Stimulated activated CD4-positive, alpha-beta T cell treated with anti-CD3 and anti-CD28 coated beads, Interleukin-15, amount 100 ng/mL, for 24 hours (primary cell): Measurements from ENCODE around the gene CYP4A22.
"Not testable (repeated sequence)": the region's sequence is repeated elsewhere in the genome, so short reads cannot be mapped to it uniquely, and the experiment has no call there.

ENCODE experiments used
- DNase-seq: peaks from one replicate; pipeline ENCODE4 v3.0.0-alpha.2; 2020

CYP4A22 gene

GRCh38 chr1:47186267-47187185 lies 49.3 kb downstream of the CYP4A22 start:
- DNase-seq: no peak

DNA sequence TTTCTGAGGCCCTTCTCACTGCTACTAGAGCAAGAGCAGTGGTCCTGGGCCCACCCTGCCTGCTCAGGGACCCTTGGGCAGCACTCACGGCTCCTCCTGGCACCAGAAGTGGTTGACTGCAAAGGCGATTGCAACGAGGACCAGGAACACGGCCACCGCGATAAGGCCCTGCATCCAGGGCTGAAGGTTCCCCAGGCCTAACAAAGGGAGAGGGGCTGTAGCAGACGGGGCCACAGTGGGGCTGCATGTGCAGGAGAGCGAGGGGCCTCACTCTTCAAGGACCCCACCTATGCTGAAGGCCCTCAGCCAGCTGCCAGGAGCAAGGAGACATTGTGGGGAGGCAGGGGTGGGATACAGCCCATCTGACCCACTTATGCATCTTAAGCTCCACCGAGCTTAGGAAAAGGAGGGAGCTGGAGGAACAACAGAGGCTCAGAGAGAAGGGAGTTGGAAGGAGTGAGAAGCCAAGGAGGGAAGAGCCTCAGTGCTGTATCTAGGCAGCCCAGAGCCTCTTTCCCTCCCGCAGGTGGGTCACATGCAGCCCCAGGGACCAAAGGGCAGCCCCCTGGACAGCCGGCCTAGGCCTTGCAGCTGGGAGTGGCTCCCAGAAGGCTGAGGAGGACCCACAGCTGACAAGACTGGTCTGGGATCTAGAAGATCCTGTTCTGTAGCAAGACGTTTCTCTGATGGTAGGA lies 50.1 kb downstream of the CYP4A22 start:
- DNase-seq: no peak

DNA sequence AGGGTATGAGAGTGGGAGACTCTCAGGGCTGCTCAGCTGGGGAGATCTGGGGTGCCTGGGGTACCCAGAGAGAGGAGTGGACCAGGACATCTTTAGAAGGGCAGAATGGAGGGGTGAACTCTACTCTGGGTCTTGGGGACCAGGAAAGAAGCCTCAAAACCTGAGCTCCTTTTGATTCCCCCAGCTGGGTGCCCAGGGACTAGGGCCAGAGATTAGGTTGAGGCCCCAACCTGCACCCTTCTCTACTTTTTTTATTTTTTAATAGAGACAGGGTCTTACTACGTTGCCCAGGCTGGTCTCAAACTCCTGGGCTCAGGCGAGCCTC lies 50.6 kb downstream of the CYP4A22 start:
- no peak for DNase-seq

DNA sequence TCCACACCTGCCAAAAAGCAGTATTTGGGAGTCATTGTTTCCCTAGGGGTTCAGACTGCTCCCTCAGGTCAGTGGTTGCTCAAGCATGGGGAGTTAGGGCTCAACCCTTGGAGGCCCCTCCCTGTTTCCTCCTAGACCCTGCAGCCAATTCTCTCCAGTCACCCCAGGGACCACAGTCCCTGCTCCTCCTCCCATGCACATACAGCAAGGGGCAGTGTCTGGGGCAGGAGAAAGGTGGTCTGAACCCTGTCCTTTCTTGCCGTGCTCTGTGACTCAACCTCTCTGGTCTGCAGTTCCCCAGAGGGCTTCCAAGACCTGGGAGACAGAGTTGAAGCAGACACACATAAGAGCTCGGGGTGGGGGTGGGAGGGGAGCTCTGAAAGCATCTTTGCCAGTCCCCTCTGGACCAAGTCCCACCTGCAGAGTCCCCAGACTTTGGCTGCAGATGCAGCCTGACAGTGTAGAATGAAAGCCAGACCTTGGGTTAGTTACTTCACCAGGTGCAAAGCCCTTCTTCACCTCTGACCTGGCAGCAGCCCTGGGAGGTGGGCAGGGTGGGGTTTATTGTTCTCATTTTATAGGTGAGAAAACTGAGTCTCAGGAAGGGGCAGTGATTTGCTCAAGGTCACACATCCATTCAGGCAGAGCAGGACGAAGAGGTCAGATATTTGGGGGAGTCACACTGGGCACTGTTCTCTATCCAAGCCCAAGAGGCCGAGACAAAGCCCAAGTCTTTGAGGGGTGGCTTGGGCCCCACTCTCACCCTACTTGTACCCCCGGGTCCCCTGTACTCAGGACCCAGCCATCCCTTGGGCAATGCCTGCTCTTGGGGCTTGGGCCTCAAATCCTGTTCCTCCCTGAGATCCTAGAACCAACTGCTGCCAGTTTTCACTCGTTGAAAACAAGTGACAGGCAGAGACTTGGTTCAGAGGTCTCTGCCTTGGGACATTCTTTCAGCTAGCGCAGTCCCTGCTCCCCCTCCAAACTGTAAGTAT lies 51.8 kb downstream of the CYP4A22 start:
- DNase-seq: no peak

- DNase-seq: no peak
Measured at GRCh38 chr1:47189844-47190508, 52.7 kb downstream of the CYP4A22 start, which contains the start of gene PDZK1IP1. Gene PDZK1IP1, minus strand, starts transcription at chr1:47190036. Its CDS starts 104 bp downstream, at chr1:47189932.

- DNase-seq: no peak
Measured at GRCh38 chr1:47190509-47190855, 53.2 kb downstream of the CYP4A22 start.

GRCh38 chr1:47190857-47191256 lies 53.6 kb downstream of the CYP4A22 start:
- no peak for DNase-seq

- no peak for DNase-seq
Measured at GRCh38 chr1:47191940-47192457, 54.8 kb downstream of the CYP4A22 start.

- DNase-seq: peak; percentile 76
Measured at GRCh38 chr1:47192458-47193384, 55.5 kb downstream of the CYP4A22 start.

- DNase-seq: not testable (repeated sequence)
Measured at GRCh38 chr1:47193496-47193895, 56.3 kb downstream of the CYP4A22 start.

- no peak for DNase-seq
Measured at GRCh38 chr1:47194311-47194710, 57.1 kb downstream of the CYP4A22 start.

GRCh38 chr1:47195981-47196380 lies 58.7 kb downstream of the CYP4A22 start:
- DNase-seq: not testable (repeated sequence)

GRCh38 chr1:47196622-47197021 lies 59.4 kb downstream of the CYP4A22 start:
- no peak for DNase-seq

DNA sequence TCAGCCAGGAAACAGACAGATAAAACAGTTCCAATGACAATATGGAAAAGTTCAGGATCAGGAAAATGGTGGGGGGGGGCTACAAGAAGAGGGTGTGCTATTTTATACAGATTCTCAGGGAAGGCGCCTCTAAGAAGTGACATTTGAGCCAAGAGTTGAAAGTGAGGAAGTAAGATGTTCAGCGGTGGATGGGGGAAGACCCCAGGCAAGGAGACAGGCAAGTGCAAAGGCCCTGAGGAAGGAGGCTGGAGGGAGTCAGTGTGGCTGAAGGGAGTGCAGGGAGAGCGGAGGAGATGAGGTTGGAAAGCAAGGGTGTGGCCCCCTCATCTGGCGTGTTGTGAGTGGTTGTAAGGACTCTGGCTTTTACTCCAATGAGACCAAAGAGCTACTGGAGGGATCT lies 61.0 kb downstream of the CYP4A22 start:
- no peak for DNase-seq
